K562 (cell line): ENCODE measurements around the gene GPER1. TPM values are rescaled to one million over a fixed set of nuclear protein-coding genes. Genes with fewer than 3 reads are reported as not detected.

Source experiments
- ATAC-seq: fragments of 200-7000 bp; cut with Tn5 transposase; 3 replicates; pipeline ENCODE4 v1.9.1; 2020; ENCODE audit warnings: moderate library complexity
- BruUV-seq: library from RNA; stranded (reverse); fragments of 400-500 nt; replicated peaks from 2 replicates; lab custom pipeline; 2021; lab: Mats Ljungman, UMichigan
- CTCF ChIA-PET: fragments of 300-600 bp; formaldehyde crosslinking; extraction: SDS; loops from one replicate; lab custom pipeline; 2021; ENCODE audit warnings: low intra/inter-chr PET ratio; lab: Yijun Ruan, JAX
- POLR2A ChIA-PET: fragments of 300-600, 350-650 bp; sonication (Branson Sonifier 250); formaldehyde crosslinking; extraction: SDS; loops from one replicate; lab custom pipeline; 2021; ENCODE audit warnings: antibody characterized with exemption, inconsistent platforms; lab: Yijun Ruan, JAX
- DNase-seq, 4 experiments: peaks; one replicate each; pipeline versions ENCODE4 v3.0.0 to v3.0.0-alpha.2; 2011 to 2018; ENCODE audit warnings: low spot score in 3 of 4, mixed read lengths in 3 of 4; ENCODE audit errors: extremely low read depth in 1 of 4
- FAIRE-seq: peaks from 2 replicates; lab custom pipeline; 2011; peaks lifted over from hg19 to GRCh38; lab: Jason Lieb, UNC
- H2AFZ ChIP-seq: 2 replicates; pipeline ENCODE4 v1.6.0; 2011; ENCODE audit warnings: low read depth, low read length, control low read depth, inconsistent platforms
- H3K27ac ChIP-seq: fragments of 200-600 bp; 3 replicates; pipeline ENCODE4 v1.8.0; 2011; ENCODE audit warnings: low read depth, mild to moderate bottlenecking, control low read depth, inconsistent platforms, low read length, moderate library complexity, mixed read lengths; ENCODE audit errors: extremely low read depth
- H3K27me3 ChIP-seq, 2 experiments: fragments of 300-600 bp in 1 of 2; 2 replicates in 1 of 2; 3 replicates in 1 of 2; pipeline versions ENCODE4 v1.6.0 to v1.8.0; 2011; ENCODE audit warnings: inconsistent platforms in 2 of 2, low read length in 2 of 2, mild to moderate bottlenecking in 1 of 2, mixed read lengths in 1 of 2, moderate library complexity in 1 of 2; ENCODE audit not compliant: control insufficient read depth in 2 of 2, insufficient read depth in 2 of 2
- H3K36me3 ChIP-seq: fragments of 300-600 bp; 3 replicates; pipeline ENCODE4 v1.8.0; 2011; ENCODE audit warnings: mild to moderate bottlenecking, low read length, inconsistent platforms; ENCODE audit not compliant: control insufficient read depth, insufficient read depth
- H3K4me1 ChIP-seq, 2 experiments: fragments of 200-600 bp in 1 of 2; replicated peaks in 1 of 2; 2 replicates in 1 of 2; 3 replicates in 1 of 2; pipeline versions ENCODE4 v1.5.1 to v1.8.0; 2011; ENCODE audit warnings: inconsistent platforms in 2 of 2, low read length in 2 of 2, mild to moderate bottlenecking in 1 of 2, mixed read lengths in 1 of 2, moderate library complexity in 1 of 2; ENCODE audit not compliant: control insufficient read depth in 2 of 2, insufficient read depth in 2 of 2
- H3K4me2 ChIP-seq: 2 replicates; pipeline ENCODE4 v1.6.1; 2011; ENCODE audit warnings: low read length, control low read depth, inconsistent platforms, mixed read lengths; ENCODE audit not compliant: insufficient read depth
- H3K4me3 ChIP-seq: fragments of 200-600 bp; sonication (generic), shearing (Covaris generic); 2 replicates; pipeline ENCODE4 v1.5.1; 2016; ENCODE audit warnings: control low read depth, inconsistent platforms
- H3K79me2 ChIP-seq: fragments of 200-600 bp; 3 replicates; pipeline ENCODE4 v1.8.0; 2011; ENCODE audit warnings: low read length, inconsistent platforms; ENCODE audit not compliant: control insufficient read depth, insufficient read depth
- H3K9ac ChIP-seq, 2 experiments: 2 replicates each; pipeline versions ENCODE4 v1.6.0 to v1.6.1; 2011; ENCODE audit warnings: low read depth in 2 of 2, low read length in 2 of 2, control low read depth in 1 of 2, inconsistent platforms in 1 of 2, mild to moderate bottlenecking in 1 of 2, mixed read lengths in 1 of 2; ENCODE audit not compliant: insufficient read depth in 1 of 2
- H3K9me1 ChIP-seq: one replicate; pipeline ENCODE4 v1.6.0; 2011; ENCODE audit warnings: inconsistent platforms, mild to moderate bottlenecking, low read length, moderate library complexity; ENCODE audit not compliant: control insufficient read depth, insufficient read depth
- H3K9me3 ChIP-seq: replicated peaks from 2 replicates; pipeline ENCODE4 v1.5.1; 2011; ENCODE audit warnings: low read depth, low read length, inconsistent platforms; ENCODE audit not compliant: control insufficient read depth, insufficient read depth
- H4K20me1 ChIP-seq: replicated peaks from 2 replicates; pipeline ENCODE4 v1.6.1; 2011; ENCODE audit warnings: low read length, inconsistent platforms, mixed read lengths; ENCODE audit not compliant: control insufficient read depth, insufficient read depth
- CEBPB ChIP-seq: fragments of 450-650 bp; IDR thresholded peaks from 2 replicates; pipeline ENCODE4 v1.6.1; 2016; ENCODE audit warnings: missing genetic modification characterization, missing compliant biosample characterization
- GABPB1 ChIP-seq: sonication (generic); formaldehyde crosslinking; IDR thresholded peaks from 2 replicates; pipeline ENCODE4 v1.8.0; 2022; ENCODE audit warnings: mild to moderate bottlenecking, missing genetic modification reagents
- HNRNPLL ChIP-seq: fragments of 200-400 bp; formaldehyde crosslinking; IDR thresholded peaks from 2 replicates; pipeline ENCODE4 v1.6.1; 2017; ENCODE audit warnings: low read length, low read depth, mild to moderate bottlenecking; ENCODE audit not compliant: poor library complexity, severe bottlenecking
- LARP7 ChIP-seq: fragments of 450-650 bp; IDR thresholded peaks from 2 replicates; pipeline ENCODE4 v1.6.1; 2016
- NBN ChIP-seq: fragments of 450-650 bp; IDR thresholded peaks from 2 replicates; pipeline ENCODE4 v1.6.1; 2016; ENCODE audit warnings: low read depth, mild to moderate bottlenecking
- POLR2AphosphoS2 ChIP-seq: IDR thresholded peaks from 2 replicates; pipeline ENCODE4 v1.6.1; 2012; ENCODE audit warnings: low read length, improper control_type of control experiment
- RBBP5 ChIP-seq: fragments of 200-600 bp; sonication (generic); IDR thresholded peaks from 2 replicates; pipeline ENCODE4 v1.6.1; 2012; ENCODE audit warnings: borderline replicate concordance, mild to moderate bottlenecking, low read length, control low read depth, inconsistent platforms; ENCODE audit not compliant: insufficient read depth, poor library complexity, severe bottlenecking
- SP1 ChIP-seq: sonication (generic); formaldehyde crosslinking; IDR thresholded peaks from 2 replicates; pipeline ENCODE4 v1.8.1; 2022; ENCODE audit warnings: mild to moderate bottlenecking, missing genetic modification reagents
- SREBF1 ChIP-seq: fragments of 150-350 bp; IDR thresholded peaks from 2 replicates; pipeline ENCODE4 v1.6.1; 2014; ENCODE audit warnings: antibody characterized with exemption, low read depth, low read length, borderline replicate concordance
- TGIF2 ChIP-seq: sonication (generic); formaldehyde crosslinking; IDR thresholded peaks from 2 replicates; pipeline ENCODE4 v1.8.1; 2022; ENCODE audit warnings: mild to moderate bottlenecking, missing genetic modification reagents, moderate library complexity
- XRCC3 ChIP-seq: fragments of 450-650 bp; IDR thresholded peaks from 2 replicates; pipeline ENCODE4 v1.6.1; 2017; ENCODE audit warnings: mild to moderate bottlenecking, moderate library complexity
- ZNF696 ChIP-seq: fragments of 250-450 bp; sonication (Bioruptor Pico); conservative IDR thresholded peaks from 2 replicates; pipeline ENCODE4 v1.4.0; 2020; ENCODE audit warnings: mild to moderate bottlenecking, moderate library complexity
- WGBS: fragments of 100-300 bp; shearing (Covaris generic); methylation state at CpG from one replicate; pipeline ENCODE4 v1.1.6; 2016; ENCODE audit warnings: low coverage, mixed read lengths; ENCODE audit not compliant: insufficient coverage; ENCODE audit errors: missing lambda C conversion rate; 5-methylcytosine and 5-hydroxymethylcytosine counted together
- in situ Hi-C: fragments of 300-500 bp; cut with MboI; formaldehyde crosslinking; loops from 4 replicates; pipeline ENCODE4 v1.15.0; 2018; ENCODE audit warnings: inconsistent platforms, mixed read lengths
- intact Hi-C: fragments of 100-400 bp; cut with micrococcal nuclease; formaldehyde crosslinking; loops from 2 replicates; pipeline ENCODE4 v1.14.2; 2022
- polyA plus RNA-seq, 8 experiments: library from polyadenylated mRNA; depleted of rRNA in 4 of 8; stranded (reverse) in 5 of 8; unstranded in 3 of 8; fragments of >200 nt; fragmentation: Nextera tagmentation in 2 of 8; fragmentation: Illumina TruSeq in 1 of 8; extraction: Ambion mirVana in 2 of 8; extraction: Trizol in 1 of 8; gene quantifications; 2 replicates each; pipeline versions ENCODE4 v1.2.1 to v1.2.3, GENCODE V29; 2011 to 2014; ENCODE audit warnings: inconsistent platforms in 1 of 8, missing spikeins in 1 of 8
- total RNA-seq, 7 experiments: library from RNA; depleted of rRNA in 6 of 7; stranded (reverse); fragments of >200 nt in 6 of 7; fragmentation: Illumina TruSeq in 2 of 7; extraction: Trizol in 2 of 7; gene quantifications; 2 replicates each; pipeline versions ENCODE4 v1.2.1 to v1.2.3, GENCODE V29; 2011 to 2021; ENCODE audit warnings: low replicate concordance in 1 of 7
- TF ChIP-seq, protein P1 (sequence below), 2 experiments: IDR thresholded peaks; 2 replicates each; pipeline ENCODE4 v1.6.1; 2011; ENCODE audit warnings: borderline replicate concordance in 1 of 2, control low read depth in 1 of 2, low read depth in 1 of 2, low read length in 1 of 2, mild to moderate bottlenecking in 1 of 2, mixed read lengths in 1 of 2, moderate library complexity in 1 of 2; ENCODE audit not compliant: insufficient read depth in 1 of 2, insufficient read length in 1 of 2, poor library complexity in 1 of 2, severe bottlenecking in 1 of 2; ENCODE audit errors: extremely low read depth in 1 of 2
- TF ChIP-seq, protein P2 (sequence below): fragments of 250-450 bp; sonication (Bioruptor Pico); IDR thresholded peaks from 2 replicates; pipeline ENCODE4 v1.5.0; 2020; ENCODE audit warnings: mild to moderate bottlenecking

The GPER1 gene
- total and polyA plus RNA-seq, 9 of the 15 experiments (the other 6 are each of a cell fraction or from before 2014, with no cell fraction given), result 0.04 to 0.09 (median 0.08) TPM; not detected in 6

DNA sequence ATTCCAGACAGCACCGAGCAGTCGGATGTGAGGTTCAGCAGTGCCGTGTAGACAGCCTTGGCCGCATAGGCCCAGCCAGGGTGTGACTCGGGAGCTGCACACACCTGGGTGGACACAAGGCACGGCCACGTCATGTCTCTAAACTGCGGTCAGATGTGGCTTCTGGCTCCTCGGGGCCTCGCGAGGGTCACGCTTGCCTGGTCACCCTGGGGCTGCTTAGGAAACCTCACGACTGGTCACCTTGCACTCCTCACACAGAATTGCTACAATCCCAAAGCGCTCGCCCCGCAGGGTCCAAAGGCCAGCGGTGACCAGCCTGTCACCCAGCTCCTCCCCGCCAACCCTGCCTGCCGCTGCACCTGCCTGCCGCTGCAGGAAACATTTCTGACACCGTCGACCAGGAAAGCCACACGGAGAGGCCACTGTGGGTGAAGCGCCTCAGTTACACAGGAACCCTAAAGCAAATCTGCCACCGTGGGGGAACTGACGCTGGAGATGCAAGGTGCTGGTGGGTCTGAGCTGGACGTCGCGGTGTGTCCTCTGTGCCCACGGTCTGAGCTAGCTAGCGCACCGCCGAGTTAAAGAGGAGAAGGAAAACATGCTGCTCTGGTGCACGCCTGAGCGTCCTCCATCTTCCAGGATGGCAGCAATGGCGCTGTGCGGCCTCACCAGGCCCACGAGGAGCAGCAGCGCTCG is 5.0 kb downstream of the GPER1 start (continued):
- no peak for TF ChIP-seq RBBP5
- TF ChIP-seq SREBF1, result no peak
- no peak for TF ChIP-seq SP1 (CRISPR knock-in tag)
- TF ChIP-seq GABPB1 (CRISPR knock-in tag), result no peak
- no peak for TF ChIP-seq POLR2AphosphoS2
- no peak for TF ChIP-seq LARP7
- TF ChIP-seq, protein P1, sequence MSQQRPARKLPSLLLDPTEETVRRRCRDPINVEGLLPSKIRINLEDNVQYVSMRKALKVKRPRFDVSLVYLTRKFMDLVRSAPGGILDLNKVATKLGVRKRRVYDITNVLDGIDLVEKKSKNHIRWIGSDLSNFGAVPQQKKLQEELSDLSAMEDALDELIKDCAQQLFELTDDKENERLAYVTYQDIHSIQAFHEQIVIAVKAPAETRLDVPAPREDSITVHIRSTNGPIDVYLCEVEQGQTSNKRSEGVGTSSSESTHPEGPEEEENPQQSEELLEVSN (IDR thresholded peaks at IDR 0.05; ENCODE audit: borderline replicate concordance in 1 of 2, extremely low read depth in 1 of 2, insufficient read depth in 1 of 2, insufficient read length in 1 of 2, low read depth in 1 of 2, low read length in 1 of 2, poor library complexity in 1 of 2, severe bottlenecking in 1 of 2), result no peak

DNA sequence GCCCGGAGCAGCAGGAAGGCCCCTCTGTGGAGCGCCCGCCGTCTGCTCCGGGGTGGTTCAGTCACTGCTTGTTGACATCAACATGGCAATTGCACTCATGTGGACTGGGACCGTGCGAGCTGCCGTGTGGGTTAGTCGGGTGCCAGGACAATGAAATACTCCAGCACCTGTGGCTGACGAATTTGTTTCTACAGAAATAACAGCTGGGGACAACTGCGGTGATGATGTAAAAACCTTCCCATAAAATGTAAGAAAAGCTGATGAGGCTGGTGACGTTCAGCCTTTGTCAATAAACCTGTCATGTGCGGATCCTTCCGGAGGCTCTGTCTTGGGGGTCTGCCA is 5.6 kb downstream of the GPER1 start:
- DNase-seq (no peak), ATAC-seq (no peak), FAIRE-seq (no peak)
- Histone ChIP-seq H3K4me1 (peaks cover 5 to 48% of the 10 kb centered on the region in 2 experiments; a peak in 4 of 5 replicates), H3K79me2 (peaks cover 2% of the 10 kb centered on the region; the same call in 1 of the 3 replicates), H3K9me3 (no peaks in the 10 kb centered on the region), H3K9me1 (no peaks in the 10 kb centered on the region), H3K9ac (no peak overlapping the region), H4K20me1 (peaks cover 10% of the 10 kb centered on the region; the same call in 1 of the 2 replicates), H3K36me3 (peaks cover 4% of the 10 kb centered on the region; the same call in 2 of the 3 replicates), H3K27me3 (no peaks in the 10 kb centered on the region), H3K4me3 (no peak overlapping the region), H2AFZ (no peak overlapping the region), H3K4me2 (no peak overlapping the region), H3K27ac (no peak overlapping the region)
- in situ Hi-C loops (no loop called here), intact Hi-C loops (no loop called here)
- no peak for TF ChIP-seq ZNF696 (CRISPR knock-in tag)
- no peak for TF ChIP-seq CEBPB
- TF ChIP-seq XRCC3, result no peak
- no peak for TF ChIP-seq HNRNPLL
- no peak for TF ChIP-seq TGIF2
- TF ChIP-seq, protein P2, sequence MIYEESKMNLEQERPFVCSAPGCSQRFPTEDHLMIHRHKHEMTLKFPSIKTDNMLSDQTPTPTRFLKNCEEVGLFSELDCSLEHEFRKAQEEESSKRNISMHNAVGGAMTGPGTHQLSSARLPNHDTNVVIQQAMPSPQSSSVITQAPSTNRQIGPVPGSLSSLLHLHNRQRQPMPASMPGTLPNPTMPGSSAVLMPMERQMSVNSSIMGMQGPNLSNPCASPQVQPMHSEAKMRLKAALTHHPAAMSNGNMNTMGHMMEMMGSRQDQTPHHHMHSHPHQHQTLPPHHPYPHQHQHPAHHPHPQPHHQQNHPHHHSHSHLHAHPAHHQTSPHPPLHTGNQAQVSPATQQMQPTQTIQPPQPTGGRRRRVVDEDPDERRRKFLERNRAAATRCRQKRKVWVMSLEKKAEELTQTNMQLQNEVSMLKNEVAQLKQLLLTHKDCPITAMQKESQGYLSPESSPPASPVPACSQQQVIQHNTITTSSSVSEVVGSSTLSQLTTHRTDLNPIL (CRISPR knock-in tag), result no peak
- no peak for TF ChIP-seq NBN
- BruUV-seq, result no TSS peak
- WGBS, result 96% methylated on average over 9 of the region's 14 CpGs
- ChIA-PET CTCF (no interaction called here), POLR2A (no interaction called here)
